PC-9 (cell line): Measurements from ENCODE around the gene CNTF. TPM values are rescaled to one million over a fixed set of nuclear protein-coding genes. Genes with fewer than 3 reads are reported as not detected.

Source experiments
- BruUV-seq: library from RNA; stranded (reverse); fragments of 400-500 nt; replicated peaks from 2 replicates; lab custom pipeline; 2021; lab: Mats Ljungman, UMichigan
- CTCF ChIA-PET: fragments of 300-600 bp; sonication (Branson Sonifier 250); formaldehyde crosslinking; loops from one replicate; lab custom pipeline; 2022; ENCODE audit warnings: antibody characterized with exemption; lab: Charles Lee
- POLR2A ChIA-PET: fragments of 300-600 bp; sonication (Branson Sonifier 250); formaldehyde crosslinking; loops from one replicate; lab custom pipeline; 2022; ENCODE audit warnings: antibody characterized with exemption; ENCODE audit not compliant: unreplicated experiment; lab: Charles Lee
- DNase-seq, 2 experiments: peaks; one replicate each; pipeline versions ENCODE4 v3.0.0 to v3.0.0-alpha.2; 2015 to 2022; ENCODE audit warnings: mixed read lengths in 1 of 2
- H2AFZ ChIP-seq: fragments of 200-600 bp; sonication (generic); 2 replicates; pipeline ENCODE4 v1.8.1; 2017; ENCODE audit warnings: antibody characterized with exemption
- H3F3A ChIP-seq: fragments of 200-600 bp; sonication (generic); 2 replicates; pipeline ENCODE4 v1.8.1; 2017; ENCODE audit warnings: antibody characterized with exemption, mild to moderate bottlenecking, low read depth; ENCODE audit not compliant: insufficient read depth
- H3K27ac ChIP-seq: fragments of 200-600 bp; sonication (generic); 2 replicates; pipeline ENCODE4 v1.6.1; 2016; ENCODE audit warnings: mixed run types
- H3K27me3 ChIP-seq: fragments of 200-600 bp; sonication (generic); 2 replicates; pipeline ENCODE4 v1.6.1; 2016; ENCODE audit warnings: low read depth, mixed run types; ENCODE audit not compliant: insufficient read depth
- H3K36me3 ChIP-seq: fragments of 200-600 bp; sonication (generic); 2 replicates; pipeline ENCODE4 v1.6.1; 2016; ENCODE audit warnings: low read depth, mixed run types
- H3K4me1 ChIP-seq: fragments of 200-600 bp; sonication (generic); replicated peaks from 2 replicates; pipeline ENCODE4 v1.6.1; 2016; ENCODE audit warnings: mixed run types; ENCODE audit not compliant: insufficient read depth
- H3K4me2 ChIP-seq: fragments of 200-600 bp; sonication (generic); 2 replicates; pipeline ENCODE4 v1.6.1; 2017; ENCODE audit warnings: mixed run types
- H3K4me3 ChIP-seq: fragments of 200-600 bp; sonication (generic); 2 replicates; pipeline ENCODE4 v1.6.1; 2016; ENCODE audit warnings: mixed run types
- H3K79me2 ChIP-seq: fragments of 200-600 bp; sonication (generic); 2 replicates; pipeline ENCODE4 v1.6.1; 2017; ENCODE audit warnings: low read depth, mixed run types
- H3K9me2 ChIP-seq: fragments of 200-600 bp; sonication (generic); 2 replicates; pipeline ENCODE4 v1.8.1; 2017; ENCODE audit warnings: mild to moderate bottlenecking; ENCODE audit not compliant: insufficient read depth
- H3K9me3 ChIP-seq: fragments of 200-600 bp; sonication (generic); 2 replicates; pipeline ENCODE4 v1.8.1; 2016; ENCODE audit warnings: low read depth; ENCODE audit not compliant: insufficient read depth
- H4K20me1 ChIP-seq: fragments of 200-600 bp; sonication (generic); 2 replicates; pipeline ENCODE4 v1.8.1; 2017; ENCODE audit not compliant: insufficient read depth
- CTCF ChIP-seq: fragments of 200-600 bp; sonication (generic); conservative IDR thresholded peaks from 2 replicates; pipeline ENCODE4 v1.6.1; 2017; ENCODE audit warnings: mixed run types, antibody characterized with exemption, mild to moderate bottlenecking, moderate library complexity
- EZH2 ChIP-seq: fragments of 200-600 bp; sonication (generic); IDR thresholded peaks from 2 replicates; pipeline ENCODE4 v1.8.0; 2017; ENCODE audit warnings: antibody characterized with exemption, low read depth
- intact Hi-C: fragments of 100-400 bp; cut with micrococcal nuclease; formaldehyde crosslinking; loops from one replicate; pipeline ENCODE4 v1.10.0; 2022; ENCODE audit not compliant: unreplicated experiment
- total RNA-seq: library from RNA; stranded (reverse); gene quantifications from 2 replicates; pipeline ENCODE4 v1.2.3, GENCODE V29; 2021

Gene CNTF
- total RNA-seq, 1 experiment from 2014 or later, result 3.4 TPM

- TF ChIP-seq EZH2 (no peak), CTCF (no peak)
- Histone ChIP-seq H2AFZ (no peak overlapping the region), H3K79me2 (no peaks in the 10 kb centered on the region), H3K4me1 (peaks cover 15% of the 10 kb centered on the region), H4K20me1 (no peaks in the 10 kb centered on the region), H3K4me3 (no peak overlapping the region), H3K4me2 (no peak overlapping the region), H3K9me3 (peaks cover 13% of the 10 kb centered on the region; the same call in 1 of the 2 replicates), H3K27ac (no peak overlapping the region), H3K27me3 (no peaks in the 10 kb centered on the region), H3F3A (peaks cover under 1% of the 10 kb centered on the region; the same call in 1 of the 2 replicates), H3K36me3 (no peaks in the 10 kb centered on the region), H3K9me2 (no peaks in the 10 kb centered on the region)
- BruUV-seq, result no TSS peak
- ChIA-PET CTCF (interaction anchor here (0.6 to 1.3 kb wide), 2 partner anchors 23 to 247 kb away, joined by 3 to 5 read pairs; no protein-coding TSS in a partner anchor), POLR2A (no interaction called here)
- intact Hi-C loops, result loop anchor here (10.0 kb wide), 1 partner anchor 252 kb away; no protein-coding TSS in a partner anchor
- no peak for DNase-seq
Measured at GRCh38 chr11:58652726-58653280, 30.3 kb downstream of the CNTF start.

GRCh38 chr11:58654079-58654907, 31.8 kb downstream of the CNTF start:
- no peaks in the 10 kb centered on the region for H4K20me1 ChIP-seq
- peaks cover 13% of the 10 kb centered on the region; the same call in 1 of the 2 replicates for H3K9me3 ChIP-seq
- TF ChIP-seq CTCF (peak; percentile 96), EZH2 (no peak)
- H3K4me1 ChIP-seq, result peaks cover 30% of the 10 kb centered on the region
- H3K79me2 ChIP-seq, result no peaks in the 10 kb centered on the region
- ChIA-PET POLR2A (no interaction called here), CTCF (no interaction called here)
- H3K4me3 ChIP-seq, result no peak overlapping the region
- H3K27ac ChIP-seq, result no peak overlapping the region
- H3F3A ChIP-seq, result peaks cover 15% of the 10 kb centered on the region
- no peak overlapping the region for H3K4me2 ChIP-seq
- H3K27me3 ChIP-seq, result no peaks in the 10 kb centered on the region
- no peaks in the 10 kb centered on the region for H3K36me3 ChIP-seq
- no TSS peak for BruUV-seq
- intact Hi-C loops, result loop anchor here (1.0 to 10.0 kb wide), 5 partner anchors 21 to 504 kb away; no protein-coding TSS in a partner anchor
- DNase-seq, result peak; percentile 64 to 77
- H3K9me2 ChIP-seq, result no peaks in the 10 kb centered on the region
- no peak overlapping the region for H2AFZ ChIP-seq

- H3K4me1 ChIP-seq, result peaks cover 35% of the 10 kb centered on the region
- ChIA-PET POLR2A (no interaction called here), CTCF (no interaction called here)
- no peak overlapping the region for H3K4me2 ChIP-seq
- no peaks in the 10 kb centered on the region for H3K79me2 ChIP-seq
- no peak overlapping the region for H3K27ac ChIP-seq
- H3K9me3 ChIP-seq, result peaks cover 13% of the 10 kb centered on the region; the same call in 1 of the 2 replicates
- H3K27me3 ChIP-seq, result no peaks in the 10 kb centered on the region
- intact Hi-C loops, result loop anchor here (1.0 to 10.0 kb wide), 6 partner anchors 20 to 503 kb away; no protein-coding TSS in a partner anchor
- no peak overlapping the region for H3K4me3 ChIP-seq
- H4K20me1 ChIP-seq, result no peaks in the 10 kb centered on the region
- BruUV-seq, result no TSS peak
- no peaks in the 10 kb centered on the region for H3K9me2 ChIP-seq
- H3K36me3 ChIP-seq, result no peaks in the 10 kb centered on the region
- H2AFZ ChIP-seq, result no peak overlapping the region
- no peak for DNase-seq
- no peak for TF ChIP-seq EZH2
- H3F3A ChIP-seq, result peaks cover 20% of the 10 kb centered on the region
Measured at GRCh38 chr11:58654908-58655296, 32.4 kb downstream of the CNTF start.
